ENCODE measurements around the gene PRM1. TPM values are rescaled to one million over a fixed set of nuclear protein-coding genes. Genes with fewer than 3 reads are reported as not detected.
A peak's percentile ranks its signal among the peaks of the same experiment; 100 is the strongest.

PRM1 gene
- total RNA-seq, 5 donors from 2014 or later (not counting 1 experiment from before 2014, with no cell fraction given) = not detected

DNA sequence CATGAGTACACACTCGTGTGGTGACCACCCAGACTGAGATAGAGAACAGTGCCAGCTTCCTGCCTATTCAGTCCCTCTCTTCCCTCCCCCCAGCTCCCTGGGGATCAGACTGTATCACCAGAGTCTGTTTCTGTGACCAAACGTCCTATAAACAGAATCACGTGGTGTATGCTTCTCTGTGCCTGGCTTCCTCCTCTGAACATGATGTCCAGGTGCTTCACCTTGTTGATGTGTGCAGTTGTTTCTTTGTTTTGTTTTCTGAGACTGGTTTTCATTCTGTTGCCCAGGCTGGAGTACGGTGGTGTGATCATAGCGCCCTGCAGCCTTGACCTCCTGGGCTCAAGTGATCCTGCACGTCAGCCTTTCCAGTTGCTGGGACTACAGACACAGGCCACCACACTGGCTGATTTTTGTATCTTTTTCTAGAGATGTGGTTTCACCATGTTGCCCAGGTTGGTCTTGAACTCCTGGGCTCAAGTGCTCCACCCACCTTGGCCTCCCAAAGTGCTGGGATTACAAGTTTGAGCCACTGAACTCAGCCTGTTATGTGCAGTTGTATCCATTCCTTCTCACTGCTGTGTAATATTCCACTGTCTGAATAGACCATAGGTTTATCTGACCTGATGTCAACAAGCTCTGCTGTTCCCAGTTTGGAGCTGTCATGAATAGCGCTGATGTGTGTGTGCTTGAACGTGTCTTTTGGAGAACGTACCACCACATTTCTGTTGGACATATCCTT is 28.9 kb upstream of the PRM1 start:
- ChIA-PET POLR2A (interaction anchor here in 1 of 2 donors (0.6 kb wide), 2 partner anchors 25 to 68 kb away, joined by 3 to 8 read pairs; no protein-coding TSS in a partner anchor), CTCF (no interaction called here)
- Mint-ChIP-seq H3K4me3 (peak overlapping the region in 1 of 3 donors; percentile 54), H3K9me3 (no peaks in the 10 kb centered on the region), H3K4me1 (peaks cover 34 to 52% (median 46%) of the 10 kb centered on the region in 3 donors), H3K36me3 (no peaks in the 10 kb centered on the region), H3K27ac (peak overlapping the region; percentile 40 to 92), H3K27me3 (no peaks in the 10 kb centered on the region)
- no peaks in the 10 kb centered on the region for H3K36me3 ChIP-seq (ENCODE audit: control insufficient read depth in 2 of 2, extremely low read depth in 1 of 2, insufficient read depth in 1 of 2, low read length in 1 of 2)
- WGBS (ENCODE audit: insufficient coverage) = 92% methylated on average over 6 of the region's 9 CpGs
- H3K4me1 ChIP-seq (ENCODE audit: control insufficient read depth in 1 of 2, extremely low read depth in 1 of 2, insufficient read depth in 2 of 2, low read length in 2 of 2) = peaks cover 17 to 50% of the 10 kb centered on the region in 2 experiments
- ATAC-seq (replicated peaks in 1 of 4) (no peak), DNase-seq (no peak)
- H3K9me3 ChIP-seq = no peaks in the 10 kb centered on the region
- H3K27me3 ChIP-seq (replicated peaks in 1 of 2; ENCODE audit: control insufficient read depth in 2 of 2, extremely low read depth in 1 of 2, insufficient read depth in 2 of 2, low read length in 1 of 2) = peaks cover 0 to 3% of the 10 kb centered on the region in 2 experiments
- H3K27ac ChIP-seq (ENCODE audit: low read length) = no peak overlapping the region
- H3K4me3 ChIP-seq (ENCODE audit: control insufficient read depth in 1 of 2, extremely low read depth in 1 of 2, low read length in 1 of 2) = no peak overlapping the region

DNA sequence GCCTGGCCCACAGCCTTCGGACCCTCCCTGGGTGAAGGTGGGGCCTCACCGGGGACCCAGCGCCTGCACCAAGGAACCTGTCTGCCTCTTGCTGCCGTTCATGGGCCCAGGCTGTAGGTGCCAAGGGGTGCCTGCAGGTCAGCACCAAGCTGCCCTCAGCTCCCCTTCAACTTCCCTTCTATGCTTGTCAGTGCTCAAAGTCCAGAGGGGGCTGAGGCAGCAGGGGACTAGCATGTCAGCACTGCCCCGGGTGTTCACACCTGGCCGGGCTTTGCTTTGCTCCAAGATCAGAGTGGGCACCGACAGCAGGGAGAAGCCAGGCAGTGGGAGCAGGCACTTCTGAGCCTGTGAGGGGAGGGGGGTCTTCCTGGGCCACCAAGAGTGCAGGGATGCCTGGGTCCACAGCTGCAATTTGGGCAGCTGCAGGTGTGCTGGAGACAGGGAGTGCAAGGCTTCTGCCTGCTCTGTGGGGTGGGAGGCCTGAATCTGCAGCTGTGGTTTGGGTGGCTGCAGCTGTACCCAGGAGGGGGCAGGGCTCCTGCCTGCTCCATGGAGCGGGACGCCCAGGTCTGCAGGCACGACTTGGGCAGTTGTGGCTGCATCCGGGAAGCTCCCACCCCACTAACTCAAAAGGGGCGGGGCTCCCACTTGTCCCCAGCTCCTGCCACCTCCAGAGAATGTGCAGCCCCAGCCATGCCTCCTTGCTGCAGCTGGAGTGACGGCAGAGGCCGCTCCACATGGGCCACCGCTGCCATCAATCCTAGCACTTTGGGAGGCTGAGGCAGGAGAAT is 27.6 kb upstream of the PRM1 start:
- peak overlapping the region in 1 of 3 donors; percentile 54 for H3K4me3 Mint-ChIP-seq
- ATAC-seq (replicated peaks in 1 of 4) (no peak), DNase-seq (peak in 1 of 35 experiments; percentile 22)
- H3K27me3 ChIP-seq (replicated peaks in 1 of 2; ENCODE audit: control insufficient read depth in 2 of 2, extremely low read depth in 1 of 2, insufficient read depth in 2 of 2, low read length in 1 of 2) = peaks cover 0 to 4% of the 10 kb centered on the region in 2 experiments
- H3K4me1 ChIP-seq (ENCODE audit: control insufficient read depth in 1 of 2, extremely low read depth in 1 of 2, insufficient read depth in 2 of 2, low read length in 2 of 2) = peaks cover 17 to 50% of the 10 kb centered on the region in 2 experiments
- H3K4me1 Mint-ChIP-seq = peaks cover 34 to 48% (median 43%) of the 10 kb centered on the region in 3 donors
- no peaks in the 10 kb centered on the region for H3K36me3 ChIP-seq (ENCODE audit: control insufficient read depth in 2 of 2, extremely low read depth in 1 of 2, insufficient read depth in 1 of 2, low read length in 1 of 2)
- H3K36me3 Mint-ChIP-seq = no peaks in the 10 kb centered on the region
- ChIA-PET CTCF (interaction anchor here in 1 of 2 donors (0.7 kb wide), 1 partner anchor 49 kb away, joined by 3 read pairs; no protein-coding TSS in a partner anchor), POLR2A (no interaction called here)
- 74% methylated on average over 14 of the region's 15 CpGs for WGBS (ENCODE audit: insufficient coverage)
- H3K9me3 ChIP-seq = no peaks in the 10 kb centered on the region
- no peaks in the 10 kb centered on the region for H3K9me3 Mint-ChIP-seq
- H3K27ac Mint-ChIP-seq = no peak overlapping the region
- H3K27me3 Mint-ChIP-seq = no peaks in the 10 kb centered on the region
- no peak overlapping the region for H3K4me3 ChIP-seq (ENCODE audit: control insufficient read depth in 1 of 2, extremely low read depth in 1 of 2, low read length in 1 of 2)
- H3K27ac ChIP-seq (ENCODE audit: low read length) = no peak overlapping the region

DNA sequence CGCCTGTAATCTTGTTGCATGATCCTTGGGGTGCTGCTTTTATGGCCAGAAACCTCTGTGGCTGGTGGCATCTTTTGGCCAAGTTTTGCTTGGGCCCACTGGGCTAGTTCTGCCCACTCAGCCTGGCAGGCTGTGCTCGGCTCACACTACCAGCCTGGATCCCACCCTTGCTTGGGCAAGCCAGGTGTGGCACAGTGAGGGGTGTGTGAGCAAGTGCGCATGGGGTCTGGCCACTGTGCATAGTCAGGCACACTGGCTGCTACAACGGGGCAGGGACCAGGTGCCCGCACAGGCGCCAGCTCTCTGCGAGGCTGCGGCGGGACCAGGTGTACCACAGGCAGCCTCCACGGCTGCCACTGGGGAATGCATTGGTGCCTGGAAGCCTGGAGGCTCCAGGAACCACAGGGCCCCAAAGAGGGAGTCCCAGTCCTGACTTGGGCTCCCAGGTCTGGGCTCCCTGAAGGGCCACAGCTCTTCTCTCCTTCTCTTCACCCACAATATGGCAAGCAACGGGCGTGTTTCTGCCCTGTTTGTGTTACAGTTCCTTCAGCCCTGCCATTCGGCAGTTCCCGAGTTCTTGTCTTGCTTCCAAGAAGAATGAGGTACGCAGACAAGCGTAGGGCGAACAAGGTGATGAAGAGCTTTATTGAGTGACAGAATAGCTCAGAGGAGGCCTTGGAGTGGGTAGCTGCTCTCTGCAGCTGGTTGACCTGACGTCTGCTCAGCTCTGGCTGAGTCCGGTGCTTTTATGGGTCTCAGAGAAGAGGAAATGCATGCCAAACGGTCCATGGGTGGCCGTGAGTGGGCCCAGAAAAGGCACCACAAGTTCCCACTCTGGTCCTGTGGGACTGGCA is 26.7 kb upstream of the PRM1 start:
- Mint-ChIP-seq H3K27ac (no peak overlapping the region), H3K4me1 (peaks cover 30 to 40% (median 35%) of the 10 kb centered on the region in 3 donors), H3K36me3 (no peaks in the 10 kb centered on the region), H3K9me3 (no peaks in the 10 kb centered on the region), H3K27me3 (no peaks in the 10 kb centered on the region), H3K4me3 (no peak overlapping the region)
- Histone ChIP-seq H3K36me3 (ENCODE audit: control insufficient read depth in 2 of 2, extremely low read depth in 1 of 2, insufficient read depth in 1 of 2, low read length in 1 of 2) (no peaks in the 10 kb centered on the region), H3K9me3 (no peaks in the 10 kb centered on the region), H3K27me3 (replicated peaks in 1 of 2; ENCODE audit: control insufficient read depth in 2 of 2, extremely low read depth in 1 of 2, insufficient read depth in 2 of 2, low read length in 1 of 2) (peaks cover 0 to 8% of the 10 kb centered on the region in 2 experiments), H3K4me1 (ENCODE audit: control insufficient read depth in 1 of 2, extremely low read depth in 1 of 2, insufficient read depth in 2 of 2, low read length in 2 of 2) (peaks cover 14 to 47% of the 10 kb centered on the region in 2 experiments), H3K4me3 (ENCODE audit: control insufficient read depth in 1 of 2, extremely low read depth in 1 of 2, low read length in 1 of 2) (no peak overlapping the region), H3K27ac (ENCODE audit: low read length) (no peak overlapping the region)
- 92% methylated on average over 21 of the region's 21 CpGs for WGBS (ENCODE audit: insufficient coverage)
- POLR2A ChIA-PET = no interaction called here
- no peak for ATAC-seq (replicated peaks in 1 of 4)
- DNase-seq = no peak
- CTCF ChIA-PET = no interaction called here

DNA sequence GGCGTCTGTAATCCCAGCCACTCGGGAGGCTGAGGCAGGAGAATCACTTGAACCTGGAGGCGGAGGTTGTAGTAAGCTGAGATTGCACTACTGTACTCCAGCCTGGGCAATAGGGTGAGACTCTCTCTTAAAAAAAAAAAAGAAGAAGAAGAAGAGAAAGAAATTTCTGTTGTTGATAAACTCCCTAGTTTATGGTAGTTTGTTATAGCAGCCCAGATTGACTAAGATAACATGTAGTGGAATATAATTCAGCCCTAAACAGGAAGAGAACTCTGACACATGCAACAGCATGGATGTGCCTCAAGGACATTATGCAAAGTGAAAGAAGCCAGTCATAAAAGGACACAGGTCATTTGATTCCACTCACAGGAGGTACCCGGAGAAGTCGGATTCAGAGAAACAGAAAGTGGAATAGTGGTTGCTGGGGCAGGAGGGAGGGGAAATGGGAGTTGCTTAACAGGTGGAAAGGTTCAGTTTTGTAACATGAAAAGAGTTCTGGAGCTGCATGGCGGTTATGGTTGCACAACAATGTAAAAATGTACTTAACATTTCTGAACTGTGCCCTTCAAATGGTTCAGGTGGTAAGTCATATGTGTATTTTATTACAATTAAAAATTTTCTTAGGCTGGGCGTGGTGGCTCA is 26.0 kb upstream of the PRM1 start:
- ChIA-PET CTCF (no interaction called here), POLR2A (no interaction called here)
- Mint-ChIP-seq H3K27me3 (no peaks in the 10 kb centered on the region), H3K9me3 (no peaks in the 10 kb centered on the region), H3K4me3 (no peak overlapping the region), H3K27ac (no peak overlapping the region), H3K4me1 (peaks cover 24 to 33% (median 28%) of the 10 kb centered on the region in 3 donors), H3K36me3 (no peaks in the 10 kb centered on the region)
- H3K9me3 ChIP-seq = no peaks in the 10 kb centered on the region
- WGBS (ENCODE audit: insufficient coverage) = 92% methylated on average over 4 of the region's 7 CpGs
- no peak for ATAC-seq (replicated peaks in 1 of 4)
- peaks cover 0 to 8% of the 10 kb centered on the region in 2 experiments for H3K27me3 ChIP-seq (replicated peaks in 1 of 2; ENCODE audit: control insufficient read depth in 2 of 2, extremely low read depth in 1 of 2, insufficient read depth in 2 of 2, low read length in 1 of 2)
- no peak for DNase-seq
- peaks cover 10 to 40% of the 10 kb centered on the region in 2 experiments for H3K4me1 ChIP-seq (ENCODE audit: control insufficient read depth in 1 of 2, extremely low read depth in 1 of 2, insufficient read depth in 2 of 2, low read length in 2 of 2)
- no peak overlapping the region for H3K4me3 ChIP-seq (ENCODE audit: control insufficient read depth in 1 of 2, extremely low read depth in 1 of 2, low read length in 1 of 2)
- H3K27ac ChIP-seq (ENCODE audit: low read length) = no peak overlapping the region
- no peaks in the 10 kb centered on the region for H3K36me3 ChIP-seq (ENCODE audit: control insufficient read depth in 2 of 2, extremely low read depth in 1 of 2, insufficient read depth in 1 of 2, low read length in 1 of 2)

DNA sequence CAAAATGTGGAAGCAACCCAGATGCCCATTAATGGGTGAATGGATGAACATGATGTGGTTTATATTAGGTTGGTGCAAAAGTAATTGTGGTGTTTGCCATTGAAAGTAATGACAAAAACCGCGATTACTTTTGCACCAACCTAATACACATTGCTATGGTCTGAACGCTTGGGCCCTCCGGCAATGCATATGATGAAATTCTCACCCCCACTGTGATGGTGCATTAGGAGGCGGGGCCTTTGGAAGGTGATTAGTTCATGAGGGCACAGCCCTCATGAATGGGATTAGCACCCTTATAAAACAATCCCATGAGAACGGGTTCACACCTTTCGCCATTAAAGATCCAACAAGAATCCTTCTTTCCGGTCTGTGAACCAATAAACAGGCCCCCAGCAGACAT is 25.3 kb upstream of the PRM1 start:
- ChIA-PET POLR2A (no interaction called here), CTCF (no interaction called here)
- Histone ChIP-seq H3K9me3 (no peaks in the 10 kb centered on the region), H3K4me1 (ENCODE audit: control insufficient read depth in 1 of 2, extremely low read depth in 1 of 2, insufficient read depth in 2 of 2, low read length in 2 of 2) (peaks cover 7 to 33% of the 10 kb centered on the region in 2 experiments), H3K27ac (ENCODE audit: low read length) (no peak overlapping the region), H3K36me3 (ENCODE audit: control insufficient read depth in 2 of 2, extremely low read depth in 1 of 2, insufficient read depth in 1 of 2, low read length in 1 of 2) (no peaks in the 10 kb centered on the region), H3K4me3 (ENCODE audit: control insufficient read depth in 1 of 2, extremely low read depth in 1 of 2, low read length in 1 of 2) (no peak overlapping the region), H3K27me3 (replicated peaks in 1 of 2; ENCODE audit: control insufficient read depth in 2 of 2, extremely low read depth in 1 of 2, insufficient read depth in 2 of 2, low read length in 1 of 2) (peaks cover 0 to 8% of the 10 kb centered on the region in 2 experiments)
- WGBS (ENCODE audit: insufficient coverage) = 100% methylated on average over 2 of the region's 8 CpGs
- DNase-seq (no peak), ATAC-seq (replicated peaks in 1 of 4) (no peak)
- no peaks in the 10 kb centered on the region for H3K27me3 Mint-ChIP-seq
- no peak overlapping the region for H3K27ac Mint-ChIP-seq
- H3K36me3 Mint-ChIP-seq = no peaks in the 10 kb centered on the region
- no peak overlapping the region for H3K4me3 Mint-ChIP-seq
- no peaks in the 10 kb centered on the region for H3K9me3 Mint-ChIP-seq
- H3K4me1 Mint-ChIP-seq = peaks cover 17 to 27% (median 22%) of the 10 kb centered on the region in 3 donors
